Measurements from ENCODE around the gene ASB10. TPM values are rescaled to one million over a fixed set of nuclear protein-coding genes. Genes with fewer than 3 reads are reported as not detected.

The ASB10 gene
- total RNA-seq, 1 donor from 2014 or later, result not detected

DNA sequence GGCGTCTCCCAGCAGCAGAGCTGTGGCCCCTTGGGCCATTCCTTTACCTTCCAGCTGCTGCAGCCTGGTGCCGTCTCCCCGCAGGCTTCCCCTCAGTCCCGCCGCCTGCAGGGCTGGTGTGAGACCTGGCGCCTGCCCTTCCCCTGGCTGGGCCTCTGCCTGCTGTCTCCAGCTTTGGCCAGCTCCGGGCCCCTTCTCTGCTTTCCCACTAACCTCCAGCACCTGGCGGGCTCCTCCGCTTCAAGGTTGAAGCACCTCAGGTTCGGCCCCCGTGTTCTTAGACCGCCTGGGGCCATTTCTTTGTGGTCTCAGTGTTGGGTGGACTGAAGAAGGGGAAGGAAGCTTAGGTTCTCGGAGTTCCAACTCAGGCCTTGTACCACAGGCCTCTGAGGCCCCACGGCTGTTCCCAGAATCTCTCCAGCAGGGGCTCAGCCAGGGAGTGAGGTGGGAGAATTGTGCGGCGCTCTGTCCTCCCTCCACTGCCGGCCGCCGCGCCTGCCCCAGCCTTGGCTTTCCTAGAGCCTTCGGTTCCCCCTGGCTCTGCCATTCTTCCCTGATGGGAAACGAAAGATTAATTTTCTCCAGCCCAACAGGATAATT, 49.9 kb downstream of the ASB10 start:
- DNase-seq (ENCODE audit: low read depth, low spot score), result no peak

DNA sequence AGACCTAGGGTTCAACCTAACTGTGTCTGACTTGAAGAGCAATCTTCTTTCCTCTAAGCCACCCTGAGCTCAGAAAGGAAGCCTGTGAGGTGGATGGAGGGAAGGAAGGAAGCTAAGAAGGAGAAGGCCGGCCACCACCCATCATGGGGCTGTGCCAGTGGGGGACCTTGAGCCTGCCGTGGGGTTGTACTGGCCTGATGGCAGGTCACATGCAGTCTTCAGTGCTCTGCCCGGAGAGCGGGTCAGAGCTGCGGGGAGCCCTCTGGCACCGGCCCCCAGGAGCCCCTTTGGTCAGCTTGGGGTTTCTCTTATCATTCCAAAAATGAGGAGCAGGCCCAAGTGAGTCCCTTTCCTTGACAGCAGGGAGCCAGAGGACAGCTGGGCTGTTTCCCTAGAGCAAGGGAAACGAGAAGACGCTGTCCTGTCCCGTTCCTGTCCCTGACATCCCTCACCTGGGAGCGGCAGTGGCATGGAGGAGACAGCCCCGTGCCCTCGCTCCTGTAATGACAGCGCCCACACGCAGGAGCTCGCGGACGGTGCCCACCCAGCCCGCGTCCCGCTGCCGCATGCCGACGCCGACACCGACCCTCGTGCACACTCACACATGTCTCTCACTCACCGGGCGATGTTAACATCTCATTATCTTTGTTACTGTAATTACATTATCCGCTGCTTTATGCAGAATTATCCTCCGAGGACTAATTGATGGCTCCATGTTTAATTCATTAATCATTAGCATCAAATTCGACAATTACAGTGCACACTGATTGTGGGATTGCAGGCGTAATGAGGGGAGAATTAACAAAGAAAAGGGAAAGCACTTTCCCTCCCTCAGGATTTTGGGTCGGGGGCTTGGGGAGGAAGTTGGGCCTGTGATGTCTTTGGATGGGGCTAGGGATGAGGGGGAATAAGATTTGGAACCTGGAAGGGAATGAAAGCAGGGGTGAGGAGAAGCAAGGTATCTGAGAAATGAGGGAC, 50.9 kb downstream of the ASB10 start:
- no peak for DNase-seq (ENCODE audit: low read depth, low spot score)

DNA sequence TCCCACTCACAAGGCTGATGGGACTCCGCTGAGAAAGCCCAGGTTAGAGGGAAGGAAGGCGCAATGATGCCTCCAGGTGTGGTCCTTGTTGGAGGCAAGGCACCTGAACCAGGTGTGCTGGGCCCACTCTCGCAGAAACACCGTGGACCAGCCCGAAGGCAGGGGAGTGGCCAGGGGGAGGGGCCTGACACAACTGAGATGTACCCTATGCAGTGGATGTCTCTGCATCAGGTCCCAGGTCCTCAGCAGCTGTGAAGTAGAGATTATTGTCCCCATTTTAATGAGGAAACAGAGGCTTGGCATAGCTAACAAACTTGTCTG, 51.6 kb downstream of the ASB10 start:
- no peak for DNase-seq (ENCODE audit: low read depth, low spot score)

DNA sequence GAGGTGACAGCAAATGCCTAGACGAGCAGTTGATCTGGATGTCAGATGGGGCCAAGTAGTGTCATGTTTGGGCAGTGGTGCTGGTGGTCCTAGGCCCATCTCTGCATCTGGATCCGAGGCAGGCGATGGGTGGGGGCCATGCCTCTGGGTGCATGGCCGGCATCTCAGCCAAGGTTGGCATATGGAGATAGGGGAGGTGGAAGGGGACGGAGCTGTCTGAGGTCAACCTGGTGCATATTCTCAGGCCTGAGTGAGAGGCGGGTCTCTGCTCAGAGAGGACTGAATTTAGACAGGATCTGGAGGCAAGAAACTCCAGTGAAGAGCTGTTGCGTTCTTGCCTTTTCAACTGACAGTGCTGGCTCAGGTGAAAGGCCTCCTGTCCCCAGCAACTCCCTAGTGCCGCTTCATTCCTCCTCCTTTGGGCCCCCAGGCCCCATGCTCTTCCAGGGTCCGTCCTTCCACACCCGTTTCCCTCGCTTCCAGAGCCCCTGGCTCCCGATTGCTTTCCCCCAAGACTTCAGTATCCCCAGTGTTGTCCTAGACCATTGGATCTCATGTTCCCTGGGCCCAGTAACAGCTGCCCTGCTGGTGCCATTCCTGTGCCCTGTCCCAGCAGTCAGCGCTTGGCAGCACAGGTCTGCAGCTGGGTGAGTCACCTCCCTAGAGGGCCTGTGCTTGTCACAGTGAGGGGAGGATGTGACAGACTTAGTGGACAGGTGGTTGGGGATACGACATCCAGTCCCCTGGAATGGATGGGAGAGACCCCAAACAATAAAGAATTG, 52.1 kb downstream of the ASB10 start:
- no peak for DNase-seq (ENCODE audit: low read depth, low spot score)

DNA sequence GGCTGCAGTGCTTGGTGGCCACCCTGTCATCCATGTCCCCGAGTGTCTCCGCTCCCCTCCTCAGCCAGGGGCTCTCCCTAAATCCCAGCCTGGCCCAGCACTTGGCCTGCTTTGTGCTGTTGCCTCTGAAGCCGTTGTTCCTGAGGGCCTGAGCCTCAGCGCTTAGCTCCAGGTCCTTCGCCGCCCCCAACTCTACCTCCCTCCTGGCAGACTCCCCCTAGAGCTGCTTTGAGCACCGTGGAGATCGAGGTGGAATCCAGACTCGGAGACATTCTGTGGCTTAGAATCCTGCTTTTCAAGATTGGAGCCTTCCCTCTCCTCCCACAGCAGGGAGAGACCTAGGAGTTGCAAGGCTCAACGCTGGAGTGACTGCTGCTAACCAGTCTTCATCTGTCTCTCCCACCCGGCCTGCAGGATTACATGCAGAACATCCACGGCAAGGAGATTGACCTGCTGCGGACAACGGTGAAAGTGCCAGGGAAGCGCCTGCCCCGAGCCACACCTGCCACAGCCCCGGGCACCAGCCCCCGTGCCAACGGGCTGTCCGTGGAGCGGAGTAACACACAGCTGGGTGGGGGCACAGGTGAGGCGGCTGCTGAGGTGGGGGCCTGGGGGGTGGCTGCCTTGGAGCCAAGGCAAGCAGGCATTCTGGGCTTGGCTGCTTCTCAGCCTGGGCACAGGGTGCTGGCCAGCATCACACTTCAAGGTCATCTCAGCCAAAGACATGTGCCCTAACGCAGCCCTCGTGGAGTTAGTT, 52.9 kb downstream of the ASB10 start:
- DNase-seq (ENCODE audit: low read depth, low spot score), result no peak

DNA sequence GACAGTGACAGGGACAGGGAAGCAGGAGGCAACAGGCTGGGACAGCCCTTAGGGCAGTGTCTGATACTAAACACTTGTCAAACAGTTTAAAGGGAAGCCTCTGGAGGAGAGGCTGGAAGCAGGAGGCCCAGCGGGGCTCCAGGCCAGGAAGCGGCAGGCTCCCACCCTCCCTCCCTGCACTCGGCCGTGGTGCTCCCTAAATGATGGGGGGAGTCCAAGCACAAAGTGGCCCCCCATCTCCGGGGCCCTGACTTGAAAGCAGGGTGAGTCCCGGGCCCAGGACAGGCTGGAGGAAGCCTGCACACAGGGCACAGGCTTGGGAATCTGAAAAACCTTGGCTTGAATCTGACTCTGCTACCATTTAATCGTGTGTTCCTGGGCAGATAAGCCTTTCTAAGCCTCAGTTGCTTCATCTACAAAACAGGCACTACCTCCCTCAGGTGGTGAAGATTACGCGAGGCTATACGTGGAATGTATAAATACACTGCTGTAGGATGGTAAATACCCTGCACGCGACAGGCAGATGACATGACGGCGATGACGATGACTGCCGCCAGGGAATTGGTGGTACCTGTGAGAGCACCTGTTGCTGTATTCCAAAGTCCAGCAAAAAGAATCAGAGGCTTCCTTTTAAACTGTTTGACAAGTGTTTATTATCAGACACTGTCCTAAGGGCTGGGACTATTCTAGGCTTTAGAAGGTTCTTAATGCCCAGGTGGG, 53.6 kb downstream of the ASB10 start:
- no peak for DNase-seq (ENCODE audit: low read depth, low spot score)

DNA sequence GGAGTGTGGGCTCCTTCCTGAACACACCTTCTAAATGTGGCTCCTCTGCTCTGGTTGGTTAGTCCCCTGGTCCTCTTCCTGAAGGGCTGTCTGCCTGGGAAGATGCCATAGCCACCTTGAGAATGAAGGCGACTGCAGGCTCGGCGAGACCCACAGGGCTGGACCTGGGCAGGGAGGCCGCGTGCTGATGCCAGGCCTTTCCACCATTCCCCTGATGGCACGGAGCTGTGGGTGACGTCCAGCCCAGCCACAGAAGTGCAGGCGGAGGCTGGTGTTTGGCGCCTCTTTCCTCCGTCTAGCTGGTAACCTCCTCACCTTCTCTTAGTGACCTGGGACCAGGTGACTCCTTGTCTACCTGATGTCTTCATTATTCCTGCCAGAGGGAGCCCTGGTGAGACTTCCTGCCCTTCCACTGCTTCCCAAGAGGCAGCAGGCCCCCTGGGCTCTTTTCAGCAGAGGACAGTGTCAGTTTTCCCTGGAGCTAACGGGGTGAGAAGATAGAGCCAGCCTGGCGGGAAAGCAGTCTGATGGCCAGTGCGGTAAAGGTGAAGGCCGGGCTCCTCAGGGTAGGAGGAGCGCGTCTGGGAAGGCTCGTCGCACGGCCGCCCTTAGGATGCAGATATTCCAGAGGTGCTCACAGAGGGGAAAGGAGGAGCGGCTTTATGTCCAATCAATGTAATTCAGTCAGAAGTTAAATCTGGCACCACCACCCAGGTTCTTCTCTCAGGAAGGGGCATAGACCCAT, 54.4 kb downstream of the ASB10 start:
- DNase-seq (ENCODE audit: low read depth, low spot score), result no peak

DNA sequence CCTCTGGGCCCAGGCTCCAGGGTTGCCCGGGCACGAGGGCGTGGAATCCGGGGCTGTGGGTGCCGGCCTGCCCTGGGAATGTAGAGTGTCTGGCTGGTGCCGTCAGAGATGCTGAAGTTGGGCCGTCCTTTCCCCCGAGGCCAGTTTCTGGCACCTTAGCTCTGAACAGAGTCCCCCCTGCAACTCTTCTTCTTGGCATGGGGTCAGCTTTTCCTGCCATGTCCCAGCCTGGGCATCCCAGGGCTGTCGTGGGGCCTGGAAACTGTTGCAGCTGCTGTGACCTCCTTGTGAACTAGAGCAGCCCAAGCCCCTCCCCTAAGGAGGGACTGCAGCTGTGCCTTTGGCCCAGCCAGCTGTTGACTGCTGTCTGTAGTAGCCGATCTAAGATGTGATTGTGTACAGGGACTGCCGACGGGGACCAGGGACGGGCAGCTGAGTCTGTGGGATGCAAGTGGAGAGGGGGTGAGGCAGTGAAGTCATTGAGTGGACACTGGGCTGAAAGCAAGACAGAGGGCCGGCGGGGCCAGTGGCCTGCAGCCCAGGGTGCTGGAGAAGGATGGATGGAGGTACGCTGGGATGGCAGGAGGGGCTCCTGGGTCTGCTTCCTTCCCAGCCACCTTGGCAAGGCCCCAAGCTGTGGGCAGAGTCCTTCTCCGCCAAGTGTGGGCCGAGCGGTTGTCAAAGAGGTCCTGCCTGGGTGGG, 55.3 kb downstream of the ASB10 start:
- DNase-seq (ENCODE audit: low read depth, low spot score), result no peak

DNA sequence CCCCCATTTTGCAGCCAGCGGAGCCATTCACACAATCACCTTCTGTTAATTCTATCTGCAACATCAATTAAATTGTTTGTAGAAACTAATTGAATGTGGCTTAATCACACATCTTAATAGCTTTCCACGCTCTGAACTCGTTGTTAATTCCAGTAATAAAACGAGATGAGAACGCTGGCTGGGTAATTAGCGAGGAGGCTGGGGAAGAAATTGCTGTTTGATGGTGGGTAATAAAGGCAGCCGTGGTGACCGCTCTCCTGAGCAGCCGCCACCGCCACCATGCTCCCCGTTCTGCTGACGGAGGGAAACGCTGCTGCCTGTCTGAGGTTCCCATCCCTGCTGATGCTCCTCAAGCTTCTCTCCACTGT, 55.8 kb downstream of the ASB10 start:
- no peak for DNase-seq (ENCODE audit: low read depth, low spot score)

DNA sequence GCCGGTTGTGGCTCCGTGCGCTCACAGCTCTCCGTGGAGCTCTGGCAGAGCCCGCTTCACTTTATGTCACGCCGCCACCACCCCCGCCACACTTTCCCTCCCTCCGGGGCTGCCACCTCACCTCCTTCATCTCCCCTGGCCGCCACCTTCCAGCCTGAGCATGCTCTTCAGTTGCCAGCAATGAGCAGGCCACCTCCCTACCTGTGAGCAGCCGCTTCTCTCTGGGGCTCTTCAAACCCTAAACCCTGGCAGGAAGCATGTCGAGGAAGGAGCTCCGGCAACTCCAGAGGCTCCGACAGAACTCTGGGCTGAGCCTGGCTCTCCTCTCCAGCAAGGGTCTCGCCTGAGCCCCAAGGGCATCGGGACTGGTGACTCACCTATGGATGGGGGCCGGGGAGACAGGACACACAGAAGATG, 56.3 kb downstream of the ASB10 start:
- no peak for DNase-seq (ENCODE audit: low read depth, low spot score)

DNA sequence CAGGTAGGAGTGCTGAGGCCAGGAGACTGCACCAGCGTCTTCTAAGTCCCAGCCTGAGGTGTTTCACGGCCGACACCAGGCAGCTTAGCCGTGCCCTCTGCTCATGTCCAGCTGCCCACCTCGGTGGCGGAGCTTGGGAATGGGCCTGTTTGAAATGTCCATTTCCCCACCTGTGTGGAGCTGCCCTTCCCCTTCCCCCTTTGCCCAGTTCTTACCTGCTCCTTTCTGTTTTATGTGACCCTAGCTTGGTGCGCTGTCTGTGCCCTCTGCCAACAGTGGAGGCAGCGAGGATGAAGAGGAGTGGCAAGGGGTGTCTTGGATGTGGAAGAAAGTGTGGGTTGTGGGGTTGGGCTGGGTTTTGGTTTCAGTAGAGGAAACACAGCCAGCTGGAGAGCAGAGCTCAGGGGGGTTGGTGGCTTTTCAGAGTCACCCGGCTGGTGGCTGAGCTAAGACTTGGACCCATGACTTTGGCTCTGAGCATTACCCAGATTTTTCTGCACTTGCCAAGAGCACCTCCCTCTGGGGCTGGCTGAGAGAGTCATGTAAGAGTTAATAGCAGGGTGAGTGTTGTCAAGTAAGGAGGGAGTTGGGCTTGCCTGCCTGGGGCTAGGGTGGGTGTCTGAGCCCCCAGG, 57.0 kb downstream of the ASB10 start:
- DNase-seq (ENCODE audit: low read depth, low spot score), result no peak

DNA sequence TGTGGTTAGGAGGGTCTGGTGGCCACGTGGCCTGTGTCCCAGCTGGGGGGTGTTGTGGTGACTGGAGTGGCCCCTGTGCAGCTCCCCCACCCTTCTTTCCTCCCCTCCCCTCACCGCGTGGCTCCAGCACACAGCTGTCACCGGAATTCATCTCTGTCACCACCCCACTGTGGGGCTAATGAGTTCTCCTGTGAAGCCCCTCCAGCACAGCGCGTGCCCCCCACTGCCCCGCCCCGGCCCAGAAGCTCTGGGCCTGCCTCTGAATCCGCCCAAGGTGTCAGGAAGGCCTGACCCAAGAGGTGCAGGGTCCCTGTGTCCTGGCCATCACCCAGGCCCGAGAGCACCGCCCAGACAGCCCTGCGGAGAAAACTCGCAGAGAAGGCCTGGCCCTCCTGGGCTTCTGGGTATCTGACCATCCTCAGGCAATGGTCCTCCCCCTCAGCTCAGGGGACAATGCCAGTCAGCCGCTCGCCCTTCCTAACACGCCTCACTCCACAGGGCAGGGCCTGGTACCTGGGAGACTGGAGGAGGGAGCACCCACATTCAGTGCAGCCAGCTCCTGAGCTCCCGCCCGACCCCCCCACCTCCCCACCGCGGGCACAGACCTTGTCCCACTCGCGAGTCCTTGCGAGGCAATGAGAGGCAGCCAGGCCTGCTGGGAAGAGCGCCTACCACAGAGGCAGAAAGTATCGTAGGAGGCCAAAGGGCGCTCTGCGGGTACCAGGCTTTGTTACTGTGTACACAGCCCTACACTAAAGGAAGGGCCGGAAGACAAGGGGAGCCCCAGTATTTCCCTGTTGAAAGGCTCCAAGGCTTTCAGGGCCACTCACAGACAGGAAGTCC, 57.7 kb downstream of the ASB10 start:
- DNase-seq (ENCODE audit: low read depth, low spot score), result no peak

DNA sequence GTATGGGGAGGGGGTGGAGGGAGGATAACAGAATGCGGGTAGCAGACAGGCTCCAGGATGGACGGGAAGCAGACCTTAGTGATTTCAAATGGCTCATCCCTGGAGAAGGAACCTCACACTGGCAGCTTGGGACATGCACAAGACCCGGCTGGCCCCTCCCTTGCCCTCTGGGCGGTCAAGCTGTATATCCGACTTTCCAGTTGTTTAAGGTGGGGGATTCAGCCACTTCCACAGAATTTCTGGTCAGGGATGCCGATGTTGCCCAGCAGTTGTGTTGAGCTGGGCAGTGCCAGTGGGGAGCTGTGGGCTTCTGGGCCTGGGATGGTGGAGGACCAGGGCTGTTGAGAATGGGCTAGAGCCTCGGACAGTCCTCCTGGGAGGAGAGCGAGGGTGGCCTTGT, 58.3 kb downstream of the ASB10 start:
- no peak for DNase-seq (ENCODE audit: low read depth, low spot score)

DNA sequence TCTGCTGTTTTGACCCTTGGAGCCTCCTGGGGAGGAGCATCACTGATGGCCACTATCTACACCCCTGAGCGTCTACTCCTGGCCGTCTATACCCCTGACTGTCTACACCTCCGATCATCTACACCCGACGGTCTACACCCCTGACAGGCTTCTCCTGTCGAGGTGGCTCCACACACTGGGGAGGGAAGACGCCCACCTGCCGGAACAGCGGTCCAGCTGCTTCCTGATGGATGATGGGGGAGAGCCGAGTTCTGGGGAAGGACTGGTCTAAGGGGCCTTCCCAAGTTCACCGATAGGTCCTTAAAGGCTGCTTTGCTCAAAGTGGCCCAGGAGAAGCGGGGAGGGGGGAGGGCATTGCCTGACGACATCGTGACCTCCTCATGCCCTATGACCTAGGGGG, 58.9 kb downstream of the ASB10 start:
- DNase-seq (ENCODE audit: low read depth, low spot score), result no peak

DNA sequence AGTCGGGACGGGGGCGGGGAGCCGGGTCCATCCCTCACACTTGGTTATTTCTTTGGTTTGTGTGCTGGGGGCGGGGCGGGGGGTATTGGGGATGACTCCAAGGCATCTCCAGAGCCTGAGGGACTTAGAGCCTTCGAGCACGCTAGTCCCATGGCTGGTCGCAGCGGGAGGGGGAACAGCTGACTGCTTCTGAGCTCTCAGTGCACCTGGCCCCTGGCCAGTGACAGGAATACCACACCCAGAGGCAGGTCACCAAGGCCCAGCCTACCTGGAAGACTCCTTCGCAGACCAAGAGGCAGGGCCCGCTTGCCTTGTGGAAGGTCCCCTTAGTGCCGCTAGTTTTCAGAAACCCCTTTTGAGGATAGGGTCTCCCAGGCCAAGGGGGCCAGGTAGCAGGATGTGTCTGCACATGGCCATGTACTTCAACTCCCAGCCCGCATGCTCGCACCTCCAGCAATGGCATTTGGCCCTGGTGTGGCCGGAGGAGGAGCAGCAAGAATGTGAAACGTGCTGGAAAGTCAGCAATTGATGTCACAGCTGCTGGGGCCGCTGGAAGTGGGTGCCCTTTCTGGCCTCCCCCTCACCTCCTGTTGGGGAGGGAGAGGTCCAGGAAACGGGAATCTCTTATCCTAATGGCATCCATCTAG, 60.4 kb downstream of the ASB10 start:
- DNase-seq (ENCODE audit: low read depth, low spot score), result no peak

DNA sequence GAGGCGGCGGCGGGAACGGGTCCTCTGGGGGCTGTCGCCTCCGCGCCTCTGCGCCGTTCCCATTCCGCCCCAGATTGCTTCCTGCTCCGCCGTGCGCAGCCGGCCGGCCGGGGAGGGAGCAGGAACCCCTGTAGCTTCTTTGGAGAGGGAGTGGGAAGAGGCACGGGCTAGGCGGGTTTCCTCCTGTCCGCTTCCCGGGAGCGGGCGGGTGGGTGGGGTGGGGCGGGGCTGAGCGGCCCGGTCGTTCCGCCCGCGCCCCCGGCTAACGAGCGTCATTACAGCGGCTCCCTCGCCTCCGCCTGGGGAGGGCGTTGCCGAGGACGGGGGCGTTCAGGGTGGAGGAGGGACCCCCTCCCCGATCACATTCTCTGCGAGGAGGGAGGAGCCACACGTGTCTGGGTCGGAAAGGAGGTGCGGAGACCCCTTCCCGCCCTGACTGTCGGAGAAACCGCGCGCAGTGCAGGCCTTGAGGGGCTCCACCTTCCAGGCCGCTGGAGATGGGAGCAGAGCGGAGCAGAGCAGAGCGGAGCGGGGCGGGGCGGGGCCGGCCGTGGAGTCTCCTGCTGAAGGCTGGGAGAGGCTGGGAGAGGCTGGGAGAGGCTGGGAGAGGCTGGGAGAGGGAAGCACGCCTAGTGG, 61.1 kb downstream of the ASB10 start:
- DNase-seq (ENCODE audit: low read depth, low spot score), result no peak

All from pulmonary artery endothelial cell (primary cell).